CD8-positive, alpha-beta memory T cell (primary cell): ENCODE results near the gene TRNT1. TPM values are rescaled to one million over a fixed set of nuclear protein-coding genes. Genes with fewer than 3 reads are reported as not detected.

Experiments
- CTCF ChIA-PET: fragments of 350-600 bp; sonication (Branson Sonifier 250); formaldehyde crosslinking; loops from one replicate; lab custom pipeline; 2021; ENCODE audit warnings: antibody characterized with exemption; lab: Charles Lee
- POLR2A ChIA-PET: fragments of 350-600 bp; sonication (Branson Sonifier 250); formaldehyde crosslinking; loops from one replicate; lab custom pipeline; 2021; ENCODE audit warnings: antibody characterized with exemption; lab: Charles Lee
- DNase-seq, 5 donors: peaks; one replicate each; pipeline versions ENCODE4 v3.0.0 to v3.0.0-alpha.2; 2020 to 2022; ENCODE audit warnings: mixed read lengths in 1 of 5
- H3K27ac ChIP-seq: one replicate; pipeline ENCODE4 v1.7.0; 2013; ENCODE audit warnings: low read depth, mild to moderate bottlenecking, low read length, moderate library complexity
- H3K27me3 ChIP-seq: 2 replicates; pipeline ENCODE4 v1.7.0; 2013; ENCODE audit warnings: low read length, mild to moderate bottlenecking; ENCODE audit not compliant: insufficient read depth, poor library complexity, severe bottlenecking
- H3K36me3 ChIP-seq: 2 replicates; pipeline ENCODE4 v1.7.0; 2013; ENCODE audit warnings: mild to moderate bottlenecking, low read length, moderate library complexity; ENCODE audit not compliant: insufficient read depth
- H3K4me1 ChIP-seq: 2 replicates; pipeline ENCODE4 v1.7.0; 2013; ENCODE audit warnings: mild to moderate bottlenecking, low read length, moderate library complexity; ENCODE audit not compliant: insufficient read depth
- H3K4me3 ChIP-seq: 2 replicates; pipeline ENCODE4 v1.7.0; 2013; ENCODE audit warnings: mild to moderate bottlenecking, low read length
- H3K9me3 ChIP-seq: 2 replicates; pipeline ENCODE4 v1.7.0; 2013; ENCODE audit warnings: mild to moderate bottlenecking, low read length
- H3K27ac Mint-ChIP-seq, 8 donors: one replicate each; pipeline ENCODE4 v1.8.0; 2020 to 2021; ENCODE audit warnings: mixed read lengths in 8 of 8, mild to moderate bottlenecking in 6 of 8, inconsistent platforms in 3 of 8, moderate library complexity in 3 of 8
- H3K27me3 Mint-ChIP-seq, 2 donors: one replicate each; pipeline ENCODE4 v1.8.0; 2020 to 2021; ENCODE audit warnings: mixed read lengths in 2 of 2, mild to moderate bottlenecking in 1 of 2, moderate library complexity in 1 of 2
- H3K36me3 Mint-ChIP-seq, 3 donors: one replicate each; pipeline ENCODE4 v1.8.0; 2020 to 2021; ENCODE audit warnings: mixed read lengths in 3 of 3, inconsistent platforms in 1 of 3, mild to moderate bottlenecking in 1 of 3
- H3K4me1 Mint-ChIP-seq, 3 donors: one replicate each; pipeline ENCODE4 v1.8.0; 2020 to 2021; ENCODE audit warnings: mixed read lengths in 3 of 3, inconsistent platforms in 1 of 3, mild to moderate bottlenecking in 1 of 3
- H3K4me3 Mint-ChIP-seq, 7 donors: one replicate each; pipeline ENCODE4 v1.8.0; 2020 to 2021; ENCODE audit warnings: mixed read lengths in 7 of 7, mild to moderate bottlenecking in 6 of 7, moderate library complexity in 4 of 7, inconsistent platforms in 2 of 7
- H3K9me3 Mint-ChIP-seq, 5 donors: one replicate each; pipeline ENCODE4 v1.8.0; 2020 to 2022; ENCODE audit warnings: mixed read lengths in 5 of 5, mild to moderate bottlenecking in 3 of 5, moderate library complexity in 2 of 5, inconsistent platforms in 1 of 5
- polyA plus RNA-seq: library from polyadenylated mRNA; unstranded; fragments of 300-500 nt; fragmentation: Illumina TruSeq; gene quantifications from one replicate; pipeline ENCODE4 v1.2.3, GENCODE V29; 2021
- total RNA-seq, 2 experiments: library from RNA; stranded (reverse); gene quantifications; one replicate each; pipeline ENCODE4 v1.2.3, GENCODE V29; 2021

TRNT1 gene
- total RNA-seq (10 to 100 TPM; 58.9 to 60.2 TPM), polyA plus RNA-seq (20.4 TPM)

DNA sequence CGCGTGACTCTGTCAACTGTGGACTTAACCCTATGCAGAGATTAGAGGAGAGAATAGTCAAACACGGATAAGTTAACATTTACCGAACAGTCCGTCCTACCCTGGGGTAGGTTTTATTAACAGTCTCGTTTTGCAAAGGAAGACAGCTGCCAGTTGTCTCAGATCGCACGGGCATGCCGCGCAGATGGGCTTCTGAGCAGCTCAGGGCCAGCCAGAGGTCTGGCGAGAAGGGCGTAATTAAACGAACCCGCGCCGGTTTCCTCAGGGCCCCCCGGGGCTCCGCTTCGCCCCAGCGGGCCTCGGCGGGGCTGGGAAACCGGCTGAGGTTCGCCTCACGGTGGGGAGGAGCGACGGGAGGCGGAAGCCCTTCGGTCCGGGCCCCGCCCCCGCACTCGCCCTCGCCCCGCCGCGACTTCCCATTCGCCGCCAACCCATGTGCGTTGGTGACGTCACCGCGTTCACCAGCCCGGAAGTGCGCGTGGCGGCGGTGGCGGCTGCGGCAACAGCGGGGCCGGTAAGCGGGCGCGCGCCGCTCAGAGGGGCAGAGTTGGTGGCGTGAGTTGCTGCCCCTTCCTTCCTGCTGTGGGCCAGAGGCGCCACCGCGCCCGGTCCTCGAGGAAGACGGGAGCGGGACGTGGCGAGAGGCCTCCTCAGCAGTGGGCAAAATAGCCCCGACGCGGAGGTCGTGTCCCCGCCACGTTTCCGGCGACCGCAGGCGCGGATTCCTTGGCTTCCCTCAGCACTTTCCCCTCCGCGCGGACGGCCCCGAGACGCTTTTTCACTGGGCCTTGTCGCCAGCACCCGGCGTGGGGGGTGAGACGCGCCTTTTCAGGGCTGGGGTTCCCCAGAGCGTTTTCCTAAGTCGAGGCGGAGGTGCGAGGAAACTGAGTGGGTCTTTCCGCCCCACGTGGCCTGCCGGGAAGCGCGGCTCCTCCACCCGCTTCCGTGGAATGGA lies at the start of gene TRNT1:
TSS of gene TRNT1 (plus strand) at position 464 of the 955 bp plus-strand sequence. CDS start 2,101 bp downstream, outside the sequence.
- peak; percentile 94 to 97 (median 94) for DNase-seq
- CTCF ChIA-PET, result no interaction called here
- H3K9me3 Mint-ChIP-seq, result peaks cover 0 to 1% (median 0%) of the 10 kb centered on the region in 5 donors
- Histone ChIP-seq H3K4me1 (peaks cover 41% of the 10 kb centered on the region), H3K27ac (peak within 1 kb of the TSS; percentile 96), H3K27me3 (no peaks in the 10 kb centered on the region), H3K36me3 (peaks cover 16% of the 10 kb centered on the region), H3K9me3 (no peaks in the 10 kb centered on the region), H3K4me3 (peak within 1 kb of the TSS; percentile 98)
- H3K36me3 Mint-ChIP-seq, result peaks cover 0 to 34% (median 9%) of the 10 kb centered on the region in 3 donors
- H3K27me3 Mint-ChIP-seq, result peaks cover 0 to 10% of the 10 kb centered on the region in 2 donors
- POLR2A ChIA-PET, result interaction anchor here (1.0 kb wide), 1 partner anchor 53 kb away, joined by 3 read pairs; the partner anchor contains the start of gene CRBN
- peak within 1 kb of the TSS; percentile 97 to 100 (median 99) for H3K27ac Mint-ChIP-seq
- H3K4me3 Mint-ChIP-seq, result peak within 1 kb of the TSS; percentile 93 to 99 (median 98)
- peaks cover 38 to 50% (median 48%) of the 10 kb centered on the region in 3 donors for H3K4me1 Mint-ChIP-seq

DNA sequence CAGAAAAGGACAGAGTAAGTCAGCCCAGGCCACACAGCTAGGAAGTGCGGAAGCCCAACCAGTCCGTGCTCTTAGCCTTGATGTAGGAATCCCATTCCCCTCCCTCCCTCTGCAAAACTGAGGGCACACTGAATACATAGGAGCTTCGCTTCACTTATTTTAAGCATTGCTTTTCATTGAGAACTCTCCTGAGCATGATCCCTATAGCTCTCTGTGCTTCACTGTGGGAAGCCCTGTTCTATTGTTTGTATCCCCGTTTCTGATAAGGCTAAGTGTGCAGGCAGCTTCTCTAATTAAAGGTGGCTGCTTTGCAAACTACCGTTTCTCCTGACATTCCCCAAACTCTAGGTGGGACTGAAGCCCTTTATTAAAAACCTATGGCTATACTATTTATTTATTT lies 46.4 kb upstream of the TRNT1 start:
- peaks cover 3 to 13% of the 10 kb centered on the region in 2 donors for H3K27me3 Mint-ChIP-seq
- Histone ChIP-seq H3K36me3 (no peaks in the 10 kb centered on the region), H3K4me1 (no peaks in the 10 kb centered on the region), H3K27ac (no peak overlapping the region), H3K4me3 (no peak overlapping the region), H3K9me3 (no peaks in the 10 kb centered on the region), H3K27me3 (no peaks in the 10 kb centered on the region)
- no peak for DNase-seq
- H3K4me3 Mint-ChIP-seq, result no peak overlapping the region
- ChIA-PET CTCF (no interaction called here), POLR2A (no interaction called here)
- no peaks in the 10 kb centered on the region for H3K4me1 Mint-ChIP-seq
- no peaks in the 10 kb centered on the region for H3K36me3 Mint-ChIP-seq
- peak overlapping the region in 1 of 8 donors; percentile 24 for H3K27ac Mint-ChIP-seq
- H3K9me3 Mint-ChIP-seq, result no peaks in the 10 kb centered on the region

DNA sequence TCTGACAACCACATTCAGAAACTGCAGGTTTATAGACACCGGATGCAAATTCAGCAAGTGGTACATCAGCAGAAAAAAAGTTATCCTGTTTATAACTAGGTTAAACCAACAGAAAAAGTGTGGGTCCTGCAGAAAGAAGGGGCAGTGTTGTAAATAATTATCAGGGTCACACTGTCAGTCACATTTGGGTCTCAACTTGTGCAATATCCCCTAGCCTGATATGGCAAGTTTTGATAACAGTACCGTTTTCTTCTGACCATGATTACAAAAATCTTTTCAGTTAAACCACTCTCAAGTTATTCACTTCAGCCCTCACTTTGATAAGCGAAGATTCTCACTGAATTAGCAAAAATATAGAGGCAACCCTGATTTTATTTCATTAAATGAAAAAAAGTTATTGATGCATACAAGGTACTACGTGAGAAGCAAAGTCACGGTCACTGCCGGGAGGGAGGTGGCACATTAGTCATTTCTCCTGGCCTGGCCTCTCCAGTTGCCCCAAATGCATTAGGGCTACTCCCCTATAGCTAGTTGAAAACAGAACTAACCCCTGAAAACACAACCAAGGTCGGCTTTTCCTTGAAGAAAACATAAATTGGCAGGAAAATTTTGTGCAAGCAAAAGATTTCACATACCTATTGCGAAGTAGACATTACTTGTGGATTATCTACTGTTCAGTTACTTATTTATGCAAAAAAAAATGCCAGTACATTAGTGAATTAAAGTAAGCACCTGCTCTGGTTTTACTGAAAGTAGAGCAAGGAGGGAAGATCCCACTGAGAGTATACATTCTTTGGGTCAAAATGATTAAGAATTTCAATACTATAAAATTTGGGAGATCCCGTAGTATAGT lies 45.1 kb upstream of the TRNT1 start:
- H3K4me3 ChIP-seq, result no peak overlapping the region
- Mint-ChIP-seq H3K36me3 (no peaks in the 10 kb centered on the region), H3K27ac (no peak overlapping the region), H3K27me3 (peaks cover 3 to 13% of the 10 kb centered on the region in 2 donors), H3K4me3 (no peak overlapping the region), H3K9me3 (no peaks in the 10 kb centered on the region), H3K4me1 (no peaks in the 10 kb centered on the region)
- no peaks in the 10 kb centered on the region for H3K4me1 ChIP-seq
- no peak overlapping the region for H3K27ac ChIP-seq
- H3K36me3 ChIP-seq, result no peaks in the 10 kb centered on the region
- no peaks in the 10 kb centered on the region for H3K9me3 ChIP-seq
- POLR2A ChIA-PET, result no interaction called here
- CTCF ChIA-PET, result no interaction called here
- no peaks in the 10 kb centered on the region for H3K27me3 ChIP-seq
- DNase-seq, result no peak

DNA sequence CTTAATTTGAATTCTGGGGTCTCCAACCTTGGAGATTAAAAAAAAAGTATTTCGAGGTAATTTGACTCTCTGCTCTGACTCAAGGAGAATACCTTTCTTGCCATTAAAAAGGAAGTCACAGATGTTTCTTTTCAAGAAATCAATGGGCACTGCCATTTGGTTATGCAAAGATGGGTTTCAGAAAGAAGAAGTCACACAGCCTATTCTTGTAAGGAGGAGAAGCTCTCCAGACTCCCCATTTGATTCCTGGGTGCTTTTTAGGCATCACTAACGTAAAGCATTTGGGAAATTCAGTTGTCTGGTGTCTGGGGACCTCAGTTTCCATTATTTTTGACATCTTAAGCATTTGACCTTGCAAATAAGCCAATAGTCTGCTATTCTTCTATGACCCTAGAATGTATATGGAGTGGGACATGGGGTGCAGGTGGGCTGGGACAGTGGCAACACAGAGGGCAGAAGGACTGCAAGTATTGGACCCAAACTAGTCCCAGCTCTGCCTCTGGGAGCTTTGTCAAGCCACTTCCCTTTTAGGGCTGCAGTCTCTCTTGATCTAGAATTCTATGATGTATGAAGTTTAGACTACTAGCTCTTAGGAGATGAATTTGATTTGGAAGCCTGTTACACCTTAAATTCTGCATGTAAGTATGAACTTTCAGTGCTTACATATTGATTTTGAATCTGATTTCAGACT lies 44.4 kb upstream of the TRNT1 start:
- Mint-ChIP-seq H3K4me1 (no peaks in the 10 kb centered on the region), H3K4me3 (no peak overlapping the region), H3K27ac (peak overlapping the region in 1 of 8 donors; percentile 42), H3K27me3 (peaks cover 3 to 13% of the 10 kb centered on the region in 2 donors), H3K9me3 (no peaks in the 10 kb centered on the region), H3K36me3 (no peaks in the 10 kb centered on the region)
- H3K27ac ChIP-seq, result no peak overlapping the region
- H3K4me3 ChIP-seq, result no peak overlapping the region
- H3K9me3 ChIP-seq, result no peaks in the 10 kb centered on the region
- ChIA-PET CTCF (no interaction called here), POLR2A (no interaction called here)
- H3K4me1 ChIP-seq, result no peaks in the 10 kb centered on the region
- no peaks in the 10 kb centered on the region for H3K27me3 ChIP-seq
- no peak for DNase-seq
- H3K36me3 ChIP-seq, result no peaks in the 10 kb centered on the region

DNA sequence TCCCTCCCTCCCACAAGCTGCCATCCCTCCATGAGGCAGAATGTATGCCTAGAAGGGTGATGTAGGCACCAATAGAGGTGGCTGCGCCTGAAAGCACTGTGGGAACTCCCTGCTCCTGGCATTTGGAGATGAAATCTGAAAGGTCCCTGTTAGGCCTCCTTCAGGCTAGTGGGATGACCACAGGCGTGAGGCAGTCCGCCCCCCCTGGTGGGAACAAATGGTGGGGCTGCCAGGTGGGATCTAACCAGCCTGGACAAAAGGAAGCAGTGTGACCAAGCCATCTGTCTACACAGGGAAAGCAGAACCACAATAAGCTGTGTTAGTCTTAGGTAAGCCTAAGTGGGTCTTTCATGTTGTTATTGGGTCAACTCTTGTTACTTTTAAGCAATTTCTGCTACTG lies 41.9 kb upstream of the TRNT1 start:
- no peak overlapping the region for H3K27ac Mint-ChIP-seq
- Histone ChIP-seq H3K4me1 (no peaks in the 10 kb centered on the region), H3K4me3 (no peak overlapping the region), H3K36me3 (no peaks in the 10 kb centered on the region), H3K9me3 (no peaks in the 10 kb centered on the region), H3K27ac (no peak overlapping the region), H3K27me3 (no peaks in the 10 kb centered on the region)
- H3K36me3 Mint-ChIP-seq, result no peaks in the 10 kb centered on the region
- CTCF ChIA-PET, result no interaction called here
- no peaks in the 10 kb centered on the region for H3K4me1 Mint-ChIP-seq
- H3K4me3 Mint-ChIP-seq, result no peak overlapping the region
- POLR2A ChIA-PET, result no interaction called here
- DNase-seq, result no peak
- H3K9me3 Mint-ChIP-seq, result no peaks in the 10 kb centered on the region
- H3K27me3 Mint-ChIP-seq, result peaks cover 1 to 6% of the 10 kb centered on the region in 2 donors

DNA sequence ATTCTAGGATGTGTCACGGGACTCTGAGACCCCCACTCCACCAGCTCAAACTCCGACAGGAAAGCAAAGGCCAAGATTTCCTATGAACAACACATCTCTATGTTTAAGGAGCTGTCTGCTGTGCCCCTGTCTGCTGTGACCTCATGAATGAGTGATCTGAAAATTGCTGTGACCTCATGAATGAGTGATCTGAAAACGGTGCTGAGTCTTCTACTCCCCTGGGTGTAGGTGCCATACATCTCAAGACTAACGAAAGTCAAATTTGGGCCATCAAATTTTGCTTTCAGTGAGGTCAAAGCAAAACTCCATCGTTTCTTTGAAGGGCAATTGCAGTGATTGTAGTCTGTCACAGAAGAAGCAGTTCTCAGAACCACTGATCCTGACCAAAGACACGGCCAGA lies 41.0 kb upstream of the TRNT1 start:
- ChIA-PET POLR2A (no interaction called here), CTCF (no interaction called here)
- no peaks in the 10 kb centered on the region for H3K27me3 ChIP-seq
- Mint-ChIP-seq H3K36me3 (no peaks in the 10 kb centered on the region), H3K4me1 (no peaks in the 10 kb centered on the region), H3K9me3 (no peaks in the 10 kb centered on the region), H3K27me3 (peaks cover 0 to 6% of the 10 kb centered on the region in 2 donors), H3K4me3 (no peak overlapping the region), H3K27ac (peak overlapping the region in 1 of 8 donors; percentile 11)
- no peaks in the 10 kb centered on the region for H3K36me3 ChIP-seq
- H3K4me3 ChIP-seq, result no peak overlapping the region
- H3K27ac ChIP-seq, result no peak overlapping the region
- DNase-seq, result no peak
- H3K4me1 ChIP-seq, result no peaks in the 10 kb centered on the region
- H3K9me3 ChIP-seq, result no peaks in the 10 kb centered on the region

DNA sequence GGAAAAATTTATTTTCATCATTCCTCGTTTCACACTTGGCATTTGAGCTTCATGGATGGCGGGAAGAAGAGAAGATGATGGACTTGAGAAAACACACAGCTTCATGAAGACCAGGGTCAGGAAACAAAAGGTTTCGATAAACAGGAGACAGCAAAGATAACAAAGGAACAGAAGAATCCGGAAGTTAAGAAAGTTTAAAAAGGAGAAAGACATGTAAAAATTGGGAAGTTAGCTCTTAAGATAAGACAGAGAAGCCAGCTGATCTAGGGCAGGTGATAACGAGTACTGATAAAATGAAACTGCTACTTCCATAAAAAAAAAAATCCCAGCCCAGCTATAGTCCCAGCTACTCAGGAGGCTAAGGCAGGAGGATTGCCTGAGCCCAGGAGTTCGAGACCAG lies 40.5 kb upstream of the TRNT1 start:
- CTCF ChIA-PET, result no interaction called here
- H3K9me3 ChIP-seq, result no peaks in the 10 kb centered on the region
- Mint-ChIP-seq H3K27ac (no peak overlapping the region), H3K27me3 (peaks cover 0 to 6% of the 10 kb centered on the region in 2 donors), H3K9me3 (no peaks in the 10 kb centered on the region), H3K4me3 (no peak overlapping the region), H3K4me1 (no peaks in the 10 kb centered on the region), H3K36me3 (no peaks in the 10 kb centered on the region)
- H3K36me3 ChIP-seq, result no peaks in the 10 kb centered on the region
- no peak for DNase-seq
- H3K4me1 ChIP-seq, result no peaks in the 10 kb centered on the region
- no peaks in the 10 kb centered on the region for H3K27me3 ChIP-seq
- no peak overlapping the region for H3K4me3 ChIP-seq
- no peak overlapping the region for H3K27ac ChIP-seq
- POLR2A ChIA-PET, result no interaction called here
